GM19463 (cell line): Measurements from ENCODE around the gene STARD9.
"Not testable (repeated sequence)": the region's sequence is repeated elsewhere in the genome, so short reads cannot be mapped to it uniquely, and the experiment has no call there.

ENCODE experiments used
- ATAC-seq: cut with Tn5 transposase; IDR thresholded peaks from one replicate; pipeline ENCODE4 v1.9.1; 2021; ENCODE audit warnings: mild to moderate bottlenecking, moderate library complexity; ENCODE audit not compliant: unreplicated experiment

The STARD9 gene

DNA sequence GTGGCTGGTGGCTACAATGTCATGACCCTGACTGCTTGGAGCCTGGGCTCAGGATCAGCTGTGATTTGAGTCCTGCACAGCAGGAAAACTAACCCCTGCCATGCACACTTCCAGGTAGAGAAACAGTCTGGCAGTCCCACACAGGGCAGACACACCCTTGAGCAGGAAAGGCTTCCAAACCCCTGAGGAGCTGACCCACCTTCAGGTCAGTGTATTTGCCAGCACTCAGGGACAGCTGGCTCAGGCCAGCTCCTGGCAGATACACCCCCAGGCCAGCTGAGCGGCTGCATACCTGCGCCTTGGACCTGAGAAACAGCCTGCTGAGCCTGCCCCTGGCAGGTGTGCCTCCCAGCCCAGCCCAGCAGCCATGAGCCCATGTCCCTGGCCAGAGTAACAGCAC is 183.7 kb downstream of the STARD9 start:
- ATAC-seq: no peak

DNA sequence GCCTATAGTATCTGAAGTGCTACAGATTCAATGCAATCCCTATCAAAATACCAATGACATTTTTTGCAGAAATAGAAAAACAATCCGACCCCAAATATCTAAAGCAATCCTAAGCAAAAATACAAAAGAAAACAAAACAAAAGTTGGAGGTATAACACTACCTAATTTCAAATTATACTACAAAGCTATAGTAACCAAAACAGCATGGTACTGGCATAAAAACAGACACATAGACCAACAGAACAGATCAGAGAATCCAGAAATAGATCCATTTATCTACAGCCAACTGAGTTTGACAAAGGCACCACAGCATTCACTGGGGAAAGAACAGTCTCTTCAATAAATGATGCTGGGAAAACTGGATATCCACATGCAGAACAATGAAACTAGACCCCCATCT is 185.4 kb downstream of the STARD9 start:
- no peak for ATAC-seq

DNA sequence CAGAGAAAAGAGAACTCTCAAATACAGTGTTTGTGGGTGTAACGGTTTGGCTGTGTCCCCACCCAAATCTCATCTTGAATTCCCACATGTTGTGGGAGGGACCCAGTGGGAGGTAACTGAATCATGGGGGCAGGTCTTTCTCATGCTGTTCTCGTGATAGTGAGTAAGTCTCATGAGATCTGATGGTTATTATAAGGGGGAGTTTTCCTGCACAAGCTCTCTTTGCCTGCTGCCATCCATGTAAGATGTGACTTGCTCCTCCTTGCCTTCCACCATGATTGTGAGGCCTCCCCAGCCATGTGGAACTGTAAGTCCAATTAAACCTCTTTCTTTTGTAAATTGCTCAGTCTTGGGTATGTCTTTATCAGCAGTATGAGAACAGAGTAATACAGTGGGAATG is 186.4 kb downstream of the STARD9 start:
- ATAC-seq: not testable (repeated sequence)

DNA sequence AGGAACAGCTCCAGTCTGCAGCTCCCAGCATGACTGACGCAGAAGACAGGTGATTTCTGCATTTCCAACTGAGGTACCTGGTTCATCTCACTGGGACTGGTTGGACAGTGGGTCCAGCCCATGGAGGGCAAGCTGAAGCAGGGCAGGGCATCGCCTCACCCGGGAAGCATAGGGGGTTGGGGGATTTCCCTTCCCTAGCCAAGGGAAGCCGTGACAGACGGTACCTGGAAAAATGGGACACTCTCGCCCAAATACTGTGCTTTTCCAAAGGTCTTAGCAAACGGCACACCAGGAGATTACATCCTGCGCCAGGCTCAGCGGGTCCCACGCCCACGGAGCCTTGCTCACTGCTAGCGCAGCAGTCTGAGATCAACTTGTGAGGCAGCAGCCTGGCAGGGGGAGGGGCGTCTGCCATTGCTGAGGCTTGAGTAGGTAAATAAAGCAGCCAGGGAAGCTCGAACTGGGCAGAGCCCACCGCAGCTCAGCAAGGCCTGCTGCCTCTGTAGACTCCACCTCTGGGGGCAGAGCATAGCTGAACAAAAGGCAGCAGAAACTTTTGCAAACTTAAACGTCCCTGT is 188.8 kb downstream of the STARD9 start:
- not testable (repeated sequence) for ATAC-seq

DNA sequence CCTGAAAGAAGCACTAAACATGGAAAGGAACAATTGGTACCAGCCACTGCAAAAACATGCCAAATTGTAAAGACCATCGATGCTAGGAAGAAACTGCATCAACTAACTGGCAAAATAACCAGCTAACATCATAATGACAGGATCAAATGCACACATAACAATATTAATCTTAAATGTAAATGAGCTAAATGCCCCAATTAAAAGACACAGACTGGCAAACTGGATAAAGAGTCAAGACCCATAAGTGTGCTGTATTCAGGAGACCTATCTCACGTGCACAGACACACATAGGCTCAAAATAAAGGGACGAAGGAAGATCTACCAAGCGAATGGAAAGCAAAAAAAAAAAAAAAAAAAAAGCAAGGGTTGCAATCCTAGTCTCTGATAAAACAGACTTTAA is 190.7 kb downstream of the STARD9 start:
- ATAC-seq: not testable (repeated sequence)
